ENCODE results near the gene PCDH9. TPM values are rescaled to one million over a fixed set of nuclear protein-coding genes. Genes with fewer than 3 reads are reported as not detected.

PCDH9 gene
- total and polyA plus RNA-seq, 2 experiments from 2014 or later, result 0.31 to 0.52 TPM

GRCh38 chr13:67049744-67050143 lies 180.4 kb downstream of the PCDH9 start:
- Histone ChIP-seq H3K27me3 (ENCODE audit: insufficient read depth) (no peaks in the 10 kb centered on the region), H3K27ac (ENCODE audit: low read depth) (no peak overlapping the region), H2AFZ (no peak overlapping the region), H3K36me3 (ENCODE audit: insufficient read depth) (no peaks in the 10 kb centered on the region), H3K79me2 (replicated peaks; ENCODE audit: insufficient read depth) (no peaks in the 10 kb centered on the region), H3F3A (replicated peaks; ENCODE audit: low read depth) (no peaks in the 10 kb centered on the region), H3K4me1 (ENCODE audit: insufficient read depth) (no peaks in the 10 kb centered on the region), H4K20me1 (replicated peaks; ENCODE audit: insufficient read depth) (no peaks in the 10 kb centered on the region), H3K4me2 (no peak overlapping the region), H3K9me2 (ENCODE audit: insufficient read depth) (no peaks in the 10 kb centered on the region), H3K4me3 (no peak overlapping the region)
- Mint-ChIP-seq H3K27ac (no peak overlapping the region), H3K9me3 (no peaks in the 10 kb centered on the region), H3K36me3 (ENCODE audit: low read depth) (no peaks in the 10 kb centered on the region), H3K4me1 (peaks cover 12% of the 10 kb centered on the region; the same call in 2 of the 3 replicates), H3K4me3 (no peak overlapping the region), H3K27me3 (ENCODE audit: insufficient read depth, low read depth, poor library complexity) (no peaks in the 10 kb centered on the region)
- ATAC-seq (no peak), DNase-seq (ENCODE audit: low spot score) (no peak)
- TF ChIP-seq CTCF (conservative IDR thresholded peaks at IDR 0.05; ENCODE audit: low read depth in 2 of 2) (no peak), ZNF462 (CRISPR knock-in tag; IDR thresholded peaks at IDR 0.05) (no peak), STAT1 (IDR thresholded peaks at IDR 0.05; ENCODE audit: unreplicated experiment) (no peak), REST (IDR thresholded peaks at IDR 0.05; ENCODE audit: unreplicated experiment) (no peak), EZH2 (IDR thresholded peaks at IDR 0.05; ENCODE audit: low read depth, unreplicated experiment) (no peak), ZNF114 (CRISPR knock-in tag; IDR thresholded peaks at IDR 0.05) (no peak), ETS1 (IDR thresholded peaks at IDR 0.05) (no peak), CREB1 (CRISPR knock-in tag; IDR thresholded peaks at IDR 0.05; ENCODE audit: low read depth) (no peak), EZH2phosphoT487 (IDR thresholded peaks at IDR 0.05; ENCODE audit: unreplicated experiment) (no peak)

All from GM23338 (cell line).